Body of pancreas (tissue), 4 donors: ENCODE measurements around the gene GPR35. TPM values are rescaled to one million over a fixed set of nuclear protein-coding genes. Genes with fewer than 3 reads are reported as not detected.

Source experiments
- ATAC-seq: fragments of 150-250 bp; one replicate; pipeline ENCODE4 v1.9.1; 2016
- DNase-seq, 4 donors: peaks; one replicate each; pipeline ENCODE4 v3.0.0-alpha.2; 2019
- H3K27ac ChIP-seq, 4 donors: fragments of 200-600 bp; sonication (generic); 1 replicate in 3 of 4; 2 replicates in 1 of 4; pipeline versions ENCODE4 v1.5.1 to v1.6.1; 2016 to 2019; ENCODE audit warnings: mild to moderate bottlenecking in 1 of 4, mixed read lengths in 1 of 4, moderate library complexity in 1 of 4
- H3K27me3 ChIP-seq, 2 donors: fragments of 200-600 bp; sonication (generic); one replicate each; pipeline ENCODE4 v1.6.0; 2016; ENCODE audit warnings: mild to moderate bottlenecking in 1 of 2
- H3K36me3 ChIP-seq, 2 donors: fragments of 200-600 bp; sonication (generic); replicated peaks in 1 of 2; 2 replicates each; pipeline ENCODE4 v1.5.1; 2016; ENCODE audit warnings: low read depth in 2 of 2; ENCODE audit not compliant: insufficient read depth in 1 of 2
- H3K4me1 ChIP-seq: fragments of 200-600 bp; sonication (generic); one replicate; pipeline ENCODE4 v1.6.0; 2016
- H3K4me3 ChIP-seq, 2 donors: fragments of 200-600 bp; sonication (generic); 1 replicate in 1 of 2; 2 replicates in 1 of 2; pipeline ENCODE4 v1.5.1; 2016 to 2019
- H3K9me3 ChIP-seq, 3 donors: fragments of 200-600 bp; sonication (generic); 1 replicate in 2 of 3; 2 replicates in 1 of 3; pipeline ENCODE4 v1.5.1; 2016
- POLR2A ChIP-seq, 3 donors: fragments of 450-650 bp; IDR thresholded peaks; one replicate each; pipeline ENCODE4 v1.6.1; 2016; ENCODE audit warnings: antibody characterized with exemption in 3 of 3, mild to moderate bottlenecking in 2 of 3
- WGBS, 2 donors: methylation state at CpG; one replicate each; pipeline ENCODE4 v1.1.5; 2017; 5-methylcytosine and 5-hydroxymethylcytosine counted together
- intact Hi-C: fragments of 100-400 bp; cut with DNase I; formaldehyde crosslinking; loops from one replicate; pipeline ENCODE4 v1.15.1; 2023
- total RNA-seq, 2 donors: library from RNA; depleted of rRNA; stranded (reverse); fragments of >200 nt; gene quantifications; one replicate each; pipeline ENCODE4 v1.1.0, GENCODE V29; 2016
- TF ChIP-seq, protein P1 (sequence below), 7 experiments: fragments of 450-650 bp in 4 of 7; fragments of 200-600 bp in 3 of 7; sonication (generic) in 3 of 7; IDR thresholded peaks; one replicate each; pipeline ENCODE4 v1.5.1; 2016 to 2019; ENCODE audit warnings: antibody characterized with exemption in 7 of 7

The GPR35 gene
- total RNA-seq, 2 donors from 2014 or later = 0.33 to 3.4 TPM

DNA sequence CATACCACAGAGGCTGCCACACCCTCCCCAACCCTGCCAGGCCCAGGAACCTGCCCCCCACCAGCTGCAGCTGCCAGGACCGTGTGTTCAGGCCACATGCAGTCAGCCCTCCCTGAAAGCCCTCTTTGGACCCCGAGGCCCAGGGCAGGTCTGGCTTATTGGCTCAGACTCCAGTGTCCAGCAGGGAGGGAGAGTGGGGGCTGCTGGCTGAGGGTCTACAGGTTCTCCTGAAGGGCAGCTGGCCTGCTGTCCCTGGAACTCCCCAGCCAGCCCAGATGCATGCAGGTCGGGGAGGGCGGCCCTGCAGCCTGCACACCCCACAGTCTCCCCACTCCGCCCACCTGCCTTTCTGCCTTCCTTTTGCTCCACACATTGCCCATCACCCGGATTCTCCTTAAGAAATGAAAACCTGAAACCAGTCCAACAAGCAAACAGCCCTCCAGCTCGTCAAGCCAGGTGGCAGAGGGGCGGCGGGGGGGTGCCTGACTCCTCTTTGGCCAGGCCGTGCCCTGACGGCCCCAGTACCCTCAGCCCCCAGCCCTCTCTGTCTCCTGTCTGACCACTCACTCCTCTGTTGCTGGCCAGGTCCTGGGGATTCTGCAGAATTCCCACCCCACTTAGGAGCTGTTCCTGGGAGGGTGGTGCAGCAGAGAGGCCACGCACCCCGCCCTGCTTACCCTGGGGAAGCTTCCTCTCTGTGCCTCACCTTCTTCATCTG, 18.0 kb downstream of the GPR35 start:
- Histone ChIP-seq H3K27ac (no peak overlapping the region), H3K27me3 (peaks cover 0 to 2% of the 10 kb centered on the region in 2 donors), H3K9me3 (no peaks in the 10 kb centered on the region), H3K4me1 (no peaks in the 10 kb centered on the region), H3K36me3 (no peaks in the 10 kb centered on the region), H3K4me3 (no peak overlapping the region)
- peak in 1 of 4 donors; percentile 8 for DNase-seq
- 54 to 70% methylated on average over 9 to 13 of the region's 13 CpGs for WGBS, 2 donors
- intact Hi-C loops = no loop called here
- no peak for ATAC-seq
- no peak for TF ChIP-seq POLR2A (IDR thresholded peaks at IDR 0.05)
- TF ChIP-seq, protein P1, sequence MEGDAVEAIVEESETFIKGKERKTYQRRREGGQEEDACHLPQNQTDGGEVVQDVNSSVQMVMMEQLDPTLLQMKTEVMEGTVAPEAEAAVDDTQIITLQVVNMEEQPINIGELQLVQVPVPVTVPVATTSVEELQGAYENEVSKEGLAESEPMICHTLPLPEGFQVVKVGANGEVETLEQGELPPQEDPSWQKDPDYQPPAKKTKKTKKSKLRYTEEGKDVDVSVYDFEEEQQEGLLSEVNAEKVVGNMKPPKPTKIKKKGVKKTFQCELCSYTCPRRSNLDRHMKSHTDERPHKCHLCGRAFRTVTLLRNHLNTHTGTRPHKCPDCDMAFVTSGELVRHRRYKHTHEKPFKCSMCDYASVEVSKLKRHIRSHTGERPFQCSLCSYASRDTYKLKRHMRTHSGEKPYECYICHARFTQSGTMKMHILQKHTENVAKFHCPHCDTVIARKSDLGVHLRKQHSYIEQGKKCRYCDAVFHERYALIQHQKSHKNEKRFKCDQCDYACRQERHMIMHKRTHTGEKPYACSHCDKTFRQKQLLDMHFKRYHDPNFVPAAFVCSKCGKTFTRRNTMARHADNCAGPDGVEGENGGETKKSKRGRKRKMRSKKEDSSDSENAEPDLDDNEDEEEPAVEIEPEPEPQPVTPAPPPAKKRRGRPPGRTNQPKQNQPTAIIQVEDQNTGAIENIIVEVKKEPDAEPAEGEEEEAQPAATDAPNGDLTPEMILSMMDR (IDR thresholded peaks at IDR 0.05) = no peak

DNA sequence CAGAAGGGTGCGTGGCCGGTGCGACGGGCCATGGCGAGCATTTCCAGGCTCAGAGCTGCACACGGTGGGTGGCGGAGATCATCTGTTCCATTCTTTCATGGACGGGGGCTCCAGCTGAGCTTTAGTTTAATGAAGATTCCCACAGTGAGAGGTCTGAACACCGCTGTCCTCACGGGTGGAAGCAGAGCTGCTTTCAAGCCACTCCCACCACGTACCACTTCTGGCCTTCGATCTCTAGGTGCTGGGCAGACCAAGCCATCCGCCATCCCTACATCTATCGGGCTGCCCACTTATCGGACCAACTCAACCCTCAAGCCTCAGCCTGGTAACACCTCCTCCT, 18.5 kb downstream of the GPR35 start:
- Histone ChIP-seq H3K27me3 (peaks cover 0 to 3% of the 10 kb centered on the region in 2 donors), H3K27ac (no peak overlapping the region), H3K4me1 (no peaks in the 10 kb centered on the region), H3K9me3 (no peaks in the 10 kb centered on the region), H3K4me3 (no peak overlapping the region), H3K36me3 (no peaks in the 10 kb centered on the region)
- 60 to 80% methylated on average over 7 to 15 of the region's 15 CpGs for WGBS, 2 donors
- DNase-seq (no peak), ATAC-seq (no peak)
- no peak for TF ChIP-seq POLR2A (IDR thresholded peaks at IDR 0.05)
- TF ChIP-seq, protein P1 (IDR thresholded peaks at IDR 0.05) = no peak
- intact Hi-C loops = no loop called here

DNA sequence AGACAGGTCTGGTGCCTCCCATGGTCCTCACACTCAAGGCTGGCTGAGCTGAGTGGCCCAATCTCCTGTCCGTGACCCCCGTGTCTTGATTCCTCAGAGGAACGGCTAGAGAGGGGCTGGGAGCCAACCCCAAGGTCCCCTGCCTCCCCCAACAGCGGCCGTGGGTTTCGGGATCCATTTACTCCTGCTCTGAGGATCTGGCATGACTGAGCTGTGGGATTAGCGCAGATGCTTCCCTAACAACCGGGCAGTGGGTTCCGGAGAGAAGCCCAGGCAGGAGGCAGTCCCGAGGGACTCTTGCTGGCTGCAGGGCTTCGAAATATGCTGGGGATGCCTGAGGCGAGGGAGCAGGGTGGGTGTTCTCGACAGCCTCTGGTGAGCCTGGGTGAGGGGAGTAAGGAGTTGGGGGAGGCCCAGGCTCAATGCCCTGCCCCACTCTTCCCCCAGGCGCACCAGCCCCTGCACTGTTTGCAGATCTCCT, 18.9 kb downstream of the GPR35 start:
- ATAC-seq (no peak), DNase-seq (no peak)
- Histone ChIP-seq H3K36me3 (no peaks in the 10 kb centered on the region), H3K27me3 (peaks cover 0 to 3% of the 10 kb centered on the region in 2 donors), H3K4me1 (no peaks in the 10 kb centered on the region), H3K27ac (no peak overlapping the region), H3K4me3 (no peak overlapping the region), H3K9me3 (no peaks in the 10 kb centered on the region)
- intact Hi-C loops = no loop called here
- no peak for TF ChIP-seq POLR2A (IDR thresholded peaks at IDR 0.05)
- TF ChIP-seq, protein P1 (IDR thresholded peaks at IDR 0.05) = no peak
- WGBS, 2 donors = 53 to 56% methylated on average over 8 to 14 of the region's 14 CpGs

DNA sequence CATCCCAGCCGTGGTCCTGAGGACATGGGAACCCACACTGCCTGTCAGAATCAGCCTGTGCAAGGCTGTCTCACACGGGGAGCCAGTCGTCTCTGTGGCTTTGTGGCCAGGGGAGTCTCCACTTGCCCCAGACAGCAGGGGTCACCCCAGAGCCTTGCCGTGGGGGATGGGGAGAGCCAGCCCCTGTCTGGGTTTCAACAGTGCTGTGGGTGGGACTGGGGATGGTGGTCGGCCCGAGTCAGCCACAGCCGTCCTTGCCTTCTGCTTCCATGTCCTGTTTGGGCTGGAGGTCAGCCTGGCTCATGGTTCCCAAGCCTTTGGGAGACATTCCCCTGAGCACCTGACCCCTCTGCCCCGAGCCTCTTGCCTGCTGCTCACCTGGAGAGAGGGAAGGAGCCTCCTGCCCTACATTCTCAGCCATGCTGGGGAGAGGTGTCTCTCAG, 19.6 kb downstream of the GPR35 start:
- no peak for ATAC-seq
- intact Hi-C loops = no loop called here
- Histone ChIP-seq H3K4me3 (no peak overlapping the region), H3K4me1 (no peaks in the 10 kb centered on the region), H3K27ac (no peak overlapping the region), H3K9me3 (no peaks in the 10 kb centered on the region), H3K27me3 (peaks cover 0 to 6% of the 10 kb centered on the region in 2 donors), H3K36me3 (no peaks in the 10 kb centered on the region)
- DNase-seq = no peak
- no peak for TF ChIP-seq POLR2A (IDR thresholded peaks at IDR 0.05)
- TF ChIP-seq, protein P1 (IDR thresholded peaks at IDR 0.05) = no peak
- WGBS, 2 donors = 44 to 52% methylated on average over 6 to 8 of the region's 8 CpGs

DNA sequence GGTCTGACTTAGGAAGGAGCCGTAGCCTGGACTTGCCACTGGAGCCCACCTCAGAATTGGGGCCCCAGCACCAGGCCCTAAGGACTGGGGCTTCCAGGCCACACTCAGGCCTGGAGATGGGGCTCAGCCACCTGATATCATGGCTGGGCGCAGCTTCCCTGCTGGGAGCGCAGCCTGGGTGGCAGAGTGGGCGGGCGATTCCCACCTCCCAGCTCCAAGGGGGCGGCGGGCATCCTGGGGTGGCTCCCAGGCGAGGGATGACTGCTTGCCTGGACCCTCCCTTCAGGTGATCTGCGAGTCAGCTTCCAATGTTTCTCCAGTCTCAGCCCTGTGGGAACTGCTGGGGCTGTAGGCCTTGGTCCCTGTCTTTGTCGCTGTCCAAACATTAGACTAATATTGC, 20.1 kb downstream of the GPR35 start:
- H3K27ac ChIP-seq = no peak overlapping the region
- intact Hi-C loops = no loop called here
- DNase-seq = no peak
- H3K4me3 ChIP-seq = no peak overlapping the region
- no peaks in the 10 kb centered on the region for H3K9me3 ChIP-seq
- H3K4me1 ChIP-seq = no peaks in the 10 kb centered on the region
- no peak for ATAC-seq
- 81 to 90% methylated on average over 2 to 10 of the region's 10 CpGs for WGBS, 2 donors
- no peak for TF ChIP-seq POLR2A (IDR thresholded peaks at IDR 0.05)
- TF ChIP-seq, protein P1 (IDR thresholded peaks at IDR 0.05) = no peak
- no peaks in the 10 kb centered on the region for H3K36me3 ChIP-seq
- peaks cover 0 to 6% of the 10 kb centered on the region in 2 donors for H3K27me3 ChIP-seq
